NCI-H1092 (cell line): Measurements from ENCODE around the gene IL25.
"Not testable (repeated sequence)": the region's sequence is repeated elsewhere in the genome, so short reads cannot be mapped to it uniquely, and the experiment has no call there.

ENCODE experiments used
- DNase-seq: peaks from one replicate; lab custom pipeline; 2025; lab: John Stamatoyannopoulos, UW

The IL25 gene

GRCh38 chr14:23409475-23409874 lies 36.9 kb downstream of the IL25 start:
- no peak for DNase-seq

DNA sequence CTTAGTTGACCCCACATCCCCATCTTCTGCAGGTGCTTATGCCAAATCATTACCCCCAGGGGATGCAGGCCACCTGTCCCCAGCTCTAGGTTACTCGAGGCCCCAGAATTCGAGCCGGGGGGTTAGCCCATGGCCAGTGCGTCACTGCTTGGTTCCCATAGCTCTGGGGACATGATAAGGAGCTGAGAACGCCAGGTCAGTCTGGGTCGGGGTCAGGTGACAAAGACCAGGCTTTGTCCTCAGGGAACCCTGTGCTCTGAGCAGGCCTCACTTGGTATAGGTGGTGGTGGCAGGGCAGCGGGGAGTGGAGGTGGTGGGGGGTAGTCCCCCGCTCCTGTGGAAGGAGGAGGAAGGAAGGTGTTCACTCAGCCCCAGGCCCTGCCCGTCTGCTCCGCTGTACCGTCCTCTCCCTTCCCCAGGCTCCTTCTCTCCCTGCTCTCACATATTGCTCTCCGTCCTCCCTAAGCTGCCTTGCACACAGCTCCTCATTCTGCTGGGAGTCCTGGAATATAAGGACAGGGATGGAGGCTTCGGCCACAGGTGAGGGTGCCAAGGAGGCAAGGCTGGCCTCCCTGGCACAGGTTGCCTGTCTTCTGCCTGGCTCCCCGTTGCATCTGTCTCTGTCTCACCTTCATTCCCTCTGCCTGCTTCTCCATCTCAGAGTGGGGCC lies 37.5 kb downstream of the IL25 start:
- DNase-seq, result no peak

- DNase-seq, result no peak
These were observed 39.2 kb downstream of the IL25 start for GRCh38 chr14:23411563-23412525.

GRCh38 chr14:23413681-23414080 lies 41.1 kb downstream of the IL25 start:
- DNase-seq, result no peak

DNA sequence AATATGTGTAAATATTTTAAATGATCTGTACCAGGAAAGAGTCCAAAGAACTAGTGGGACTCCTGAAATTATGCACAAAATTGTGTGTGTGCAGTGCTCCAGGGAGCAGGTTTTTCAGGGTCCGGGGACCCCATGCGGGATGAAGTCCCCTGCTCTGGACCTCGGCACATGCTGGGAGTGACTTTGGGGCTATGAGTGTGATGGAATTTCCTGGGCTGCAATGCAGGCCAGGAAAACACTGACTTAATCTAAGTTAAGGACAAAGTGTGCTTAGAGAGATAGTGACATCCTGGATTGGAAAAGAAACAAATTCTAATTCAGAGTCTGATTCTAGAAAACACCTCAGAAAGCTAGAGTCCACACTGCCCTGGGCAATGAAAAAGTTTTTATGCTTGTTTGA lies 41.6 kb downstream of the IL25 start:
- DNase-seq, result no peak

DNA sequence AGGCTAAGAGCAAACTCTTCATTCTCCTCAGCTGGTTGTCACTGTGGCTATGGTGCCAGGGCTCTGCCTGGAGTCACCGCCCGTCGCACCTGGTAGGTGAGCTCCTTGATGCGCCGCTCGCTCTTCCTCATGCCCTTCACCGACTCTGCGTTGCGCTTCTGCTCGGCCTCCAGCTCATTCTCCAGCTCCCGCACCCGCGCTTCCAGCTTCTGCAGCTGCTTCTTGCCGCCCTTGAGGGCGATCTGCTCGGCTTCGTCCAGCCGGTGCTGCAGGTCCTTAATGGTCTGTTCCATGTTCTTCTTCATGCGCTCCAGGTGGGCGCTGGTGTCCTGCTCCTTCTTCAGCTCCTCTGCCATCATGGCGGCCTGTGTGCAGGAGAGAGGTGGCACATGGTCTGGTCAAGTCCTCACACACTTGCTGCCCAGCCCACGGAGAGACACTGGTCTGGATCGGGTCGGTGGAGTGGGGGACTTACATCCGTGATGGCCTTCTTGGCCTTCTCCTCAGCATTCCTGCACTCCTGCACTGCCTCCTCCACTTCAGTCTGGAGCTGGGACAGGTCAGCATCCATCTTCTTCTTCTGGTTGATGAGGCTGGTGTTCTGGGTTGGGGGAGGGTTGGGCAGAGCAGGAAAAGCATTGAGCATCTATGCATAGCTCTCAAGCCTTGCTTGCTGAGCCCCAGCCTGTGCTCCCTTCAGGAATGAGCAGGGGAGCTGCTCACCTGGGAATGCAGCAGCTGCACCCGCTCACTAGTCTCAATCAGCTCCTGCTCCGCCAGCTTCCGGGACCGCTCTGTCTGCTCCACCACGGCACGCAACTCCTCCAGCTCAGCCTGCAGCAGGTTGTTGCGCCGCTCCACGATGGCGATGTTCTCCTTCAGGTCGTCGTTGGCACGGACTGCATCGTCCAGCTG lies 42.6 kb downstream of the IL25 start:
- DNase-seq, result no peak

- no peak for DNase-seq
These were observed 43.5 kb downstream of the IL25 start for GRCh38 chr14:23415821-23416778.

DNA sequence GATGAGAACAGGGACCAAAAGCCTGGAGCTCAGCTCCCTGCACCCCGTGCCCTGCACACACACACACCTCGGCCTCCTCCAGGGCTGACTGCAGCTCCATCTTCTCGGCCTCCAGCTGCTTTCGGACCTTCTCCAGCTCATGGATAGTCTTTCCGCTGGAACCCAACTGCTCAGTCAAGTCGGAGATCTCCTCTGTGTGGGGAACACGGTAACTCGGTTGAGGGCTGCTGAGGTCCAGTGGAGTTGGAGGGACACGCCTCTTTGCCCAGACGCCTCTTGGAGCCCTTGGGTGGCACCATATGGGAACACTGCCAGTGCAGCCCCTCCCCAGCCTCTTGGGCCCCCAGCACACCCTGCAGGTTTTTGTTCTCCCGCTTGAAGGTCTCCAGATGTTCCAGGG lies 44.2 kb downstream of the IL25 start:
- no peak for DNase-seq

- DNase-seq, result not testable (repeated sequence)
These were observed 44.7 kb downstream of the IL25 start for GRCh38 chr14:23417269-23417668.

DNA sequence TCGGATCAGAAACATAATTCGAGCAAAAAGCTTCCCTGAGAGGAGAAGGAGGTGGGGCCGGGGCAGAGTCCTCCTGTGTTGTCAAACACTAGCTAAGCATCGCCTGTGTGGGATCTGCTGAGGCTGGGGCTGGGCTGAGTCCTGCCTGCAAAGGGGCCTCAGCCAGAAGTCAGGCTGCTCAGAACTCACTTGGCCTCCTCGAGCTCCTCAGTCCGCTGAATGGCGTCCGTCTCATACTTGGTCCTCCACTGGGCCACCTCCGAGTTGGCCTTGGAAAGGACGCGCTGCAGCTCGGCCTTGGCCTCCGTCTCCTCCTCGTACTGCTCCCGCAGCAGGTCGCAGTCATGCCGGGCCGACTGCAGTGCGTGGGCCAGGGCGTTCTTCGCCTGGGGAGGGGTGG lies 45.4 kb downstream of the IL25 start:
- DNase-seq, result no peak

DNA sequence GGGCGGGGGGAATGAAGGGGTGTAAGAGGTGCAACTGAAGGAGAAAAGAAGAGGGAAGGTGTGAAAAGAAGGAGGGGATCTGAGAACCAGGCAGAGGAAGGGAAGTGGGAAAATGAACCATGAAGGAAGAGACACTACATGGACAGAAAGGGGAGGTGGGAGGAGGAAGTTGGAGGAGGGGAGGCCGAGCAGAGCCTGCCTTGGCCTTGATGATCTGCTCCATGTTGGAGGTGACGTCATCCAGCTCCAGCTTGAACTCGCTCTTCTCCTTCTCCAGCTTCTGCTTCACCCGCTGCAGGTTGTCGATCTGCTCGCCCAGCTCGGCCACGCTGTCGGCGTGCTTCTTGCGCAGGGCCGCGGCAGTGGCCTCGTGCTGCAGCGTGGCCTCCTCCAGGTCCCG lies 47.0 kb downstream of the IL25 start:
- not testable (repeated sequence) for DNase-seq

DNA sequence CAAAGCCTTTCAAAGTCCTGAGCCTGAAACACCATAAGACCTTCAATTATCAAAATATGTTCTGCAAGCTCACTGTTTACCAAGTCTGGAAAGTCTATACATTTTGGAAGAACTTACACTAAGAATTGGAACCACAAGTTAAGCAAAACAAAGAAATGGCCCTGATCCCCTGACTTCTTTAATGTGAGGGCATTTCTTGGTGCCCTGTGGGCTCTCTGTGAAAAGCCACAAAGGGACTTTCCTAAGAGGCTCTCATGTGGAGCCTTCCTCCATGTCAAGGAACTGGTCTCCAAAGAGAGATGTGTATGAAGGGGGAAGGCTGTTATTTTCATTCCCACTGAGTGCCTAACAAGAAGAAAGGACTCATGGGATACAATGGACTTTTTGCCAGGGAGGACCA lies 49.0 kb downstream of the IL25 start:
- DNase-seq, result no peak

GRCh38 chr14:23423657-23424056 lies 51.0 kb downstream of the IL25 start:
- DNase-seq, result no peak

DNA sequence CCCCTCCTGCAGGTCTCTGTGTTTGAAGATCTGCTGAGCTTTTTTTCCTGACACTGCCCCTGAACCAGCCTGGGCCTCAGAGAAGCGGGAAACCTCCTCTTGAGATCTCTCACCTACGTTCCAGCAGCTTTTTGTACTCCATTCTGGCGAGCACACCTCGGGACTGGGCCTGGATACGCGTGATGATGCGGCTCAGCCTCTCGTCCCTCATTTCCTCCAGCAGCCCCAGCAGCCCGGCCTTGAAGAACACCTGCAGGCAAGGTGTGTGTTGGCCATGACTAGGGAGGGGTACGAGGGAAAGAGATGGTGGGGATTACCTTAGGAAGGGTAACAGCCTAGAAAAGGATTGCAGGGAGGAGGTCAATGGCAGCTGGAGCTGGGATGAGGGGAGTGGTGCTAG lies 52.6 kb downstream of the IL25 start:
- DNase-seq, result no peak

DNA sequence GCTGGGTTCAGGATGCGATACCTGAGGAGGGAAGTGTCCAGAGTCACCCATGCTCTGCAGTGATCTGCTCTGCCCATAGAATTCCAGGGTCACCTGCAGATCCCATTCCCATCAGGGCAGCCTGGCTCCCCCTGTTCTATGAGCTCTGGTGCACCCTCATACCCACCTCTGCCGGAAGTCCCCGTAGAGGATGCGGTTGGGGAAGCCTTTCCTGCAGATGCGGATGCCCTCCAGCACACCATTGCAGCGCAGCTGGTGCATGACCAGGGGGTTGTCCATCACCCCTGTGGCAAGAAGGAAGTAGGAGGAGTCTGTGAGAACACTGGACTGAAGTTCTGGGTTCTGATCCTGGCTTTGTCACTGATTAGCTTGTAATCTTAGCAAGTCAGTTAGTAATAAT lies 53.2 kb downstream of the IL25 start:
- not testable (repeated sequence) for DNase-seq
